ENCODE measurements around the gene NEDD4.

GRCh38 chr15:55928955-55929354 lies 64.5 kb downstream of the NEDD4 start:
- TF ChIP-seq CTCF (IDR thresholded peaks at IDR 0.05): no peak
- no peak for TF ChIP-seq ZC3H11A (IDR thresholded peaks at IDR 0.05)
- TF ChIP-seq USF2 (IDR thresholded peaks at IDR 0.05): no peak
- TF ChIP-seq SREBF2 (IDR thresholded peaks at IDR 0.05): no peak

Data from A549 (cell line).